Measurements from ENCODE around the gene PKD2L2. TPM values are rescaled to one million over a fixed set of nuclear protein-coding genes. Genes with fewer than 3 reads are reported as not detected.
A peak's percentile ranks its signal among the peaks of the same experiment; 100 is the strongest.
"Not testable (repeated sequence)": the region's sequence is repeated elsewhere in the genome, so short reads cannot be mapped to it uniquely, and the experiment has no call there.

PKD2L2 gene
- total and polyA plus RNA-seq, 9 of the 15 experiments (the other 6 are each of a cell fraction or from before 2014, with no cell fraction given): 0.08 to 0.25 (median 0.11) TPM; not detected in 5

DNA sequence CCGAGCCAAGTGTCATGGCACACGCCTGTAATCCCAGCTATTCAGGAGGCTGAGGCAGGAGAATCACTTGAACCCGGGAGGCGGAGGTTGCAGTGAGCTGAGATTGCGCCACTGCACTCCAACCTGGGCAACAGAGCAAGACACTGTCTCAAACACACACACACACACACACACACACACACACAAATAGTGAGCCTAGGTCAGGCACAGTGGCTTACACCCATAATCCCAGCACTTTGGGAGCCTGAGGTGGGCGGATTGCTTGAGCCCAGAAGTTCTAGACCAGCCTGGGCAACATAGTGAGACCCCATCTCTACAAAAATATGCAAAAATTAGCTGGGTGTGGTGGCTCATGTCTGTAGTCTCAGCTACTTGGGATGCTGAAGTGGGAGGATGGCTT lies 25.6 kb upstream of the PKD2L2 start:
- H3K9me1 ChIP-seq (ENCODE audit: control insufficient read depth, insufficient read depth, low read length); ATAC-seq; intact Hi-C loops (cut with micrococcal nuclease); H3K4me3 ChIP-seq; BruUV-seq (replicated peaks); POLR2A ChIA-PET; H4K20me1 ChIP-seq (replicated peaks; ENCODE audit: control insufficient read depth, insufficient read depth, low read length); H3K4me2 ChIP-seq (ENCODE audit: insufficient read depth, low read length); H3K9ac ChIP-seq (ENCODE audit: insufficient read depth in 1 of 2, low read depth in 2 of 2, low read length in 2 of 2); FAIRE-seq; CTCF ChIA-PET (ENCODE audit: low intra/inter-chr PET ratio); DNase-seq (ENCODE audit: extremely low read depth in 1 of 4, low spot score in 3 of 4); H2AFZ ChIP-seq (ENCODE audit: low read depth, low read length); H3K36me3 ChIP-seq (ENCODE audit: control insufficient read depth, insufficient read depth, low read length); in situ Hi-C loops (cut with MboI); H3K27me3 ChIP-seq (ENCODE audit: control insufficient read depth in 2 of 2, insufficient read depth in 2 of 2, low read length in 2 of 2); H3K79me2 ChIP-seq (ENCODE audit: control insufficient read depth, insufficient read depth, low read length); H3K4me1 ChIP-seq (replicated peaks in 1 of 2; ENCODE audit: control insufficient read depth in 2 of 2, insufficient read depth in 2 of 2, low read length in 2 of 2); H3K9me3 ChIP-seq (replicated peaks; ENCODE audit: control insufficient read depth, insufficient read depth, low read depth, low read length); H3K27ac ChIP-seq (ENCODE audit: extremely low read depth, low read depth, low read length): not testable (repeated sequence)
- TF ChIP-seq ZNF121 (CRISPR knock-in tag; conservative IDR thresholded peaks at IDR 0.05): peak; percentile 92
- WGBS (ENCODE audit: insufficient coverage, low coverage, missing lambda C conversion rate): 5% methylated on average over 6 of the region's 6 CpGs

DNA sequence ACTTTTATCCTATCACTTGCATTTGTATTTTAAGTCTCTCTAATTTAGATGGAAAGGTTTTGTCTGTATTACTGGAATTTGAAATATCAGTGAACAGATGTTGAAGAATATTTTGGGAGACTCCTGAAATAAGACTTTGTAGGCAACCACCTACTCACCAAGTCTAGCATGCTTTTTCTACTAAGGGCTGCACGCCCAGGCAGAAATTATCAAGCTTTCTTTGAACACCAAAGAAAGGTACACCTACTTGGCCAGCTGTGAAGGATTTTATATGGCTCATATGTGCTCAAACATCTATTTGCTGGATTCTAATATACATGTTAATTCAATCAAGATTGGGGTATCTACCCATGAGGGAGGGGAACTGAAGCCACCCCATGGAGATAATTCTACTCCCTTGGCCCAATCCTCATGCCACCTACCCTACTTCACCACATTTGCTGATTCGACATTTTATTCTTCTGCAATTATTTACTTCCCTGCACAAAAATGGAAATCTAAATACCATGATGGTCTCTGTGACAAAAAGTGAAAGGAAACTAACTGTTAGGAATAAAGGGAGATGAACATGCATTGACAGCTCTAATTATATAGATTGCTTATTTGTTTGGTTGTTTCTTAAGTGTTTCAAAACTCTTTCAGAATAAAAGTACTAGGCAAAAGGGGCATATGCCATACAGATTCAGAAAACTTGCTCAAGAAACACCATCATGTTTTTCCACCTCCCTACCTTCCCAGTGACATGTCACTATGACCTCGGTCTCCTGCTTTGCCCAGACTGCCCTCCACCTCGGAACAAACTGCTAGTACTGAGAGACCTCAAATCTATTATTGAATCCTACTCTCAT lies 22.5 kb upstream of the PKD2L2 start:
- no peaks in the 10 kb centered on the region for H3K79me2 ChIP-seq (ENCODE audit: control insufficient read depth, insufficient read depth, low read length)
- FAIRE-seq: no peak
- no peak overlapping the region for H3K9ac ChIP-seq (ENCODE audit: insufficient read depth in 1 of 2, low read depth in 2 of 2, low read length in 2 of 2)
- H3K36me3 ChIP-seq (ENCODE audit: control insufficient read depth, insufficient read depth, low read length): no peaks in the 10 kb centered on the region
- H3K9me3 ChIP-seq (replicated peaks; ENCODE audit: control insufficient read depth, insufficient read depth, low read depth, low read length): no peaks in the 10 kb centered on the region
- no peaks in the 10 kb centered on the region for H4K20me1 ChIP-seq (replicated peaks; ENCODE audit: control insufficient read depth, insufficient read depth, low read length)
- DNase-seq (ENCODE audit: extremely low read depth in 1 of 4, low spot score in 3 of 4): no peak
- H3K4me3 ChIP-seq: no peak overlapping the region
- CTCF ChIA-PET (ENCODE audit: low intra/inter-chr PET ratio): no interaction called here
- ATAC-seq: no peak
- no peak overlapping the region for H2AFZ ChIP-seq (ENCODE audit: low read depth, low read length)
- H3K27ac ChIP-seq (ENCODE audit: extremely low read depth, low read depth, low read length): no peak overlapping the region
- in situ Hi-C loops (cut with MboI) (no loop called here), intact Hi-C loops (cut with micrococcal nuclease) (no loop called here)
- BruUV-seq (replicated peaks): no TSS peak
- H3K4me1 ChIP-seq (replicated peaks in 1 of 2; ENCODE audit: control insufficient read depth in 2 of 2, insufficient read depth in 2 of 2, low read length in 2 of 2): no peaks in the 10 kb centered on the region
- POLR2A ChIA-PET: interaction anchor here (0.9 to 2.0 kb wide), 4 partner anchors 8 to 21 kb away, joined by 3 to 7 read pairs (median 4); partner anchors contain the start of gene PKD2L2
- peaks cover 2 to 7% of the 10 kb centered on the region in 2 experiments for H3K27me3 ChIP-seq (ENCODE audit: control insufficient read depth in 2 of 2, insufficient read depth in 2 of 2, low read length in 2 of 2)
- H3K9me1 ChIP-seq (ENCODE audit: control insufficient read depth, insufficient read depth, low read length): no peaks in the 10 kb centered on the region
- H3K4me2 ChIP-seq (ENCODE audit: insufficient read depth, low read length): no peak overlapping the region
- 3% methylated on average over 4 of the region's 4 CpGs for WGBS (ENCODE audit: insufficient coverage, low coverage, missing lambda C conversion rate)
- TF ChIP-seq MAFG (tag; conservative IDR thresholded peaks at IDR 0.05) (peak; percentile 90), MAFK (IDR thresholded peaks at IDR 0.05; ENCODE audit: low read length) (peak; percentile 92), MYNN (IDR thresholded peaks at IDR 0.05) (peak; percentile 97), MYNN (CRISPR knock-in tag; IDR thresholded peaks at IDR 0.05) (no peak; the same call in 1 of the 2 replicates), MAFF (IDR thresholded peaks at IDR 0.05; ENCODE audit: low read length) (peak; percentile 93), ZNF316 (IDR thresholded peaks at IDR 0.05) (peak; percentile 95), ARHGAP35 (IDR thresholded peaks at IDR 0.05; ENCODE audit: partially characterized antibody) (no peak), C11orf30 (IDR thresholded peaks at IDR 0.05; ENCODE audit: low read depth) (peak; percentile 86)
- TF ChIP-seq, protein P1, sequence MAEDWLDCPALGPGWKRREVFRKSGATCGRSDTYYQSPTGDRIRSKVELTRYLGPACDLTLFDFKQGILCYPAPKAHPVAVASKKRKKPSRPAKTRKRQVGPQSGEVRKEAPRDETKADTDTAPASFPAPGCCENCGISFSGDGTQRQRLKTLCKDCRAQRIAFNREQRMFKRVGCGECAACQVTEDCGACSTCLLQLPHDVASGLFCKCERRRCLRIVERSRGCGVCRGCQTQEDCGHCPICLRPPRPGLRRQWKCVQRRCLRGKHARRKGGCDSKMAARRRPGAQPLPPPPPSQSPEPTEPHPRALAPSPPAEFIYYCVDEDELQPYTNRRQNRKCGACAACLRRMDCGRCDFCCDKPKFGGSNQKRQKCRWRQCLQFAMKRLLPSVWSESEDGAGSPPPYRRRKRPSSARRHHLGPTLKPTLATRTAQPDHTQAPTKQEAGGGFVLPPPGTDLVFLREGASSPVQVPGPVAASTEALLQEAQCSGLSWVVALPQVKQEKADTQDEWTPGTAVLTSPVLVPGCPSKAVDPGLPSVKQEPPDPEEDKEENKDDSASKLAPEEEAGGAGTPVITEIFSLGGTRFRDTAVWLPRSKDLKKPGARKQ (CRISPR knock-in tag; IDR thresholded peaks at IDR 0.05): no peak
